Measurements from ENCODE around the gene NEXMIF. TPM values are rescaled to one million over a fixed set of nuclear protein-coding genes. Genes with fewer than 3 reads are reported as not detected.
"Not testable (repeated sequence)": the region's sequence is repeated elsewhere in the genome, so short reads cannot be mapped to it uniquely, and the experiment has no call there.

The NEXMIF gene
- total RNA-seq = not detected in 2 replicates
- long read RNA-seq = 0 reads

GRCh38 chrX:74925225-74926088, at the start of gene NEXMIF:
Gene NEXMIF, minus strand, starts transcription at chrX:74925452.
- peaks cover 11% of the 10 kb centered on the region for H3K9me3 Mint-ChIP-seq (ENCODE audit: unreplicated experiment)
- H3K27ac Mint-ChIP-seq (ENCODE audit: unreplicated experiment) = no peak within 1 kb of the TSS
- peaks cover 8% of the 10 kb centered on the region for H3K4me1 Mint-ChIP-seq (ENCODE audit: unreplicated experiment)
- TF ChIP-seq CTCF (IDR thresholded peaks at IDR 0.05) = peak; percentile 30
- no peaks in the 10 kb centered on the region for H3K36me3 Mint-ChIP-seq (ENCODE audit: unreplicated experiment)
- H3K27me3 Mint-ChIP-seq (ENCODE audit: unreplicated experiment) = peaks cover 14% of the 10 kb centered on the region
- peak within 1 kb of the TSS; percentile 75 for H3K4me3 Mint-ChIP-seq (ENCODE audit: unreplicated experiment)
- DNase-seq (ENCODE audit: extremely low spot score, unreplicated experiment) = peak; percentile 83

GRCh38 chrX:74961962-74962361, 36.7 kb upstream of the NEXMIF start:
- H3K36me3 Mint-ChIP-seq (ENCODE audit: unreplicated experiment); H3K27me3 Mint-ChIP-seq (ENCODE audit: unreplicated experiment); DNase-seq (ENCODE audit: extremely low spot score, unreplicated experiment); H3K4me3 Mint-ChIP-seq (ENCODE audit: unreplicated experiment); H3K27ac Mint-ChIP-seq (ENCODE audit: unreplicated experiment); H3K4me1 Mint-ChIP-seq (ENCODE audit: unreplicated experiment): not testable (repeated sequence)
- H3K9me3 Mint-ChIP-seq (ENCODE audit: unreplicated experiment) = peaks cover 39% of the 10 kb centered on the region

- Mint-ChIP-seq H3K4me3 (ENCODE audit: unreplicated experiment) (no peak overlapping the region), H3K36me3 (ENCODE audit: unreplicated experiment) (no peaks in the 10 kb centered on the region), H3K27me3 (ENCODE audit: unreplicated experiment) (no peaks in the 10 kb centered on the region), H3K4me1 (ENCODE audit: unreplicated experiment) (no peaks in the 10 kb centered on the region), H3K27ac (ENCODE audit: unreplicated experiment) (no peak overlapping the region), H3K9me3 (ENCODE audit: unreplicated experiment) (peaks cover 31% of the 10 kb centered on the region)
- no peak for DNase-seq (ENCODE audit: extremely low spot score, unreplicated experiment)
- no peak for TF ChIP-seq CTCF (IDR thresholded peaks at IDR 0.05)
Measured at GRCh38 chrX:74949717-74950116, 24.5 kb upstream of the NEXMIF start.

GRCh38 chrX:74940414-74940813, 15.2 kb upstream of the NEXMIF start:
- DNase-seq (ENCODE audit: extremely low spot score, unreplicated experiment) = no peak
- no peaks in the 10 kb centered on the region for H3K4me1 Mint-ChIP-seq (ENCODE audit: unreplicated experiment)
- peaks cover 60% of the 10 kb centered on the region for H3K9me3 Mint-ChIP-seq (ENCODE audit: unreplicated experiment)
- no peak overlapping the region for H3K27ac Mint-ChIP-seq (ENCODE audit: unreplicated experiment)
- no peaks in the 10 kb centered on the region for H3K36me3 Mint-ChIP-seq (ENCODE audit: unreplicated experiment)
- no peak for TF ChIP-seq CTCF (IDR thresholded peaks at IDR 0.05)
- H3K27me3 Mint-ChIP-seq (ENCODE audit: unreplicated experiment) = no peaks in the 10 kb centered on the region
- no peak overlapping the region for H3K4me3 Mint-ChIP-seq (ENCODE audit: unreplicated experiment)

- peaks cover 18% of the 10 kb centered on the region for H3K9me3 Mint-ChIP-seq (ENCODE audit: unreplicated experiment)
- no peak overlapping the region for H3K4me3 Mint-ChIP-seq (ENCODE audit: unreplicated experiment)
- H3K4me1 Mint-ChIP-seq (ENCODE audit: unreplicated experiment) = no peaks in the 10 kb centered on the region
- no peaks in the 10 kb centered on the region for H3K36me3 Mint-ChIP-seq (ENCODE audit: unreplicated experiment)
- no peak for DNase-seq (ENCODE audit: extremely low spot score, unreplicated experiment)
- H3K27ac Mint-ChIP-seq (ENCODE audit: unreplicated experiment) = no peak overlapping the region
- no peak for TF ChIP-seq CTCF (IDR thresholded peaks at IDR 0.05)
- no peaks in the 10 kb centered on the region for H3K27me3 Mint-ChIP-seq (ENCODE audit: unreplicated experiment)
Measured at GRCh38 chrX:74931214-74931613, 6.0 kb upstream of the NEXMIF start.
